ENCODE data around the gene SEC23B. TPM values are rescaled to one million over a fixed set of nuclear protein-coding genes. Genes with fewer than 3 reads are reported as not detected.
A peak's percentile ranks its signal among the peaks of the same experiment; 100 is the strongest.

SEC23B gene
- total and polyA plus RNA-seq, 4 donors: 12.8 to 54.3 (median 34.8) TPM

- Histone ChIP-seq H3K36me3 (ENCODE audit: control insufficient read depth in 4 of 4, insufficient read depth in 3 of 4, low read depth in 1 of 4, low read length in 3 of 4) (peaks cover 14 to 67% (median 46%) of the 10 kb centered on the region in 4 donors), H3K9ac (ENCODE audit: low read depth in 1 of 2, low read length in 2 of 2) (no peak overlapping the region), H3K9me3 (ENCODE audit: control insufficient read depth in 4 of 4, low read length in 3 of 4) (no peaks in the 10 kb centered on the region), H3K27ac (ENCODE audit: low read depth in 1 of 2, low read length in 2 of 2) (no peak overlapping the region), H3K4me3 (ENCODE audit: low read depth in 1 of 3, low read length in 3 of 3) (no peak overlapping the region), H3K27me3 (ENCODE audit: control insufficient read depth in 4 of 4, insufficient read depth in 4 of 4, low read length in 3 of 4) (no peaks in the 10 kb centered on the region), H3K4me1 (ENCODE audit: control insufficient read depth in 4 of 4, insufficient read depth in 4 of 4, low read length in 3 of 4) (peaks cover 0 to 20% (median 14%) of the 10 kb centered on the region in 4 donors)
- 29% methylated on average over 1 of the region's 1 CpG for WGBS
- DNase-seq (ENCODE audit: low spot score): no peak
- TF ChIP-seq HNF4A (conservative IDR thresholded peaks at IDR 0.05) (peak in 1 of 2 donors; percentile 34), JUND (IDR thresholded peaks at IDR 0.05) (no peak)
These were observed 25.8 kb downstream of the SEC23B start for GRCh38 chr20:18533491-18533890.

DNA sequence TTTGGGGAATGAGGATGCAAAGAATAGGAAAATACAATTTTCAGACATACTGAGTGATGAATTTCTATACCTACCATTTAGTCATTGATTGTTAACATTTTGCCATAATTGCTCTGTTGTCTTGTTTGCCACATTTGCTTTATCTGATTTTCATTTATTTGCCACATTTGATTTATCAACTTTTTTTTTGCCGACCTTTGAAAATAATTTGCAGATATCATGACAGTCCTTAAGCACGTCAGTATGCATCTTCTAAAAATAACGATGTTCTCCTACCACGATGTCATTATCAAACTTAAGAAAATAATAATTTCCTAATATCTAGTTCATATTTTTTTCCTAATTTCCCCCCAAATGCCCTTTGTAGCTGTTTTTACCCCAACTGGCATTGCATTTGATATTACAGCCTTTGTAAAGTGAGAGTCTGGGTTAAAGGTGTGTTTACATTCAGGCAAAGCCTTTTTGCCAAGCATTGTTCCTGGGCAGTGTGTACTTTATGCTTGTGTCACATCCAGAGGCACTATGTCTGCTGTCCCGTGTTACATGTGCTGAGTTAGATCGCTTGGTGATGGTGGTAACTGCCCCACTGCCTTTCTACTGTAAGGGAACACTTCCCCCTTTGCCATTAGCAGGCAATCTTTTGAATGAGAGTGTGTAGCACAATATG, 26.4 kb downstream of the SEC23B start:
- Histone ChIP-seq H3K4me1 (ENCODE audit: control insufficient read depth in 4 of 4, insufficient read depth in 4 of 4, low read length in 3 of 4) (peaks cover 0 to 20% (median 14%) of the 10 kb centered on the region in 4 donors), H3K36me3 (ENCODE audit: control insufficient read depth in 4 of 4, insufficient read depth in 3 of 4, low read depth in 1 of 4, low read length in 3 of 4) (peaks cover 14 to 61% (median 42%) of the 10 kb centered on the region in 4 donors)

More for the DNA sequence above, 26.4 kb downstream of the SEC23B start:
- no peak overlapping the region for H3K4me3 ChIP-seq (ENCODE audit: low read depth in 1 of 3, low read length in 3 of 3)
- no peak overlapping the region for H3K27ac ChIP-seq (ENCODE audit: low read depth in 1 of 2, low read length in 2 of 2)
- DNase-seq (ENCODE audit: low spot score): no peak
- no peak overlapping the region for H3K9ac ChIP-seq (ENCODE audit: low read depth in 1 of 2, low read length in 2 of 2)
- WGBS: 44% methylated on average over 6 of the region's 6 CpGs
- no peaks in the 10 kb centered on the region for H3K9me3 ChIP-seq (ENCODE audit: control insufficient read depth in 4 of 4, low read length in 3 of 4)
- peak in 1 of 2 donors; percentile 36 for TF ChIP-seq JUND (IDR thresholded peaks at IDR 0.05)
- no peak for TF ChIP-seq CTCF (IDR thresholded peaks at IDR 0.05; ENCODE audit: low read depth, low read length, missing input control)
- TF ChIP-seq GABPA (IDR thresholded peaks at IDR 0.05 in 1 of 2, conservative IDR thresholded peaks at IDR 0.05 in 1 of 2): peak in 1 of 2 donors; percentile 59
- TF ChIP-seq MAX (IDR thresholded peaks at IDR 0.05): peak; percentile 67
- peak; percentile 98 for TF ChIP-seq FOXA2 (IDR thresholded peaks at IDR 0.05)
- TF ChIP-seq YY1 (IDR thresholded peaks at IDR 0.05): peak; percentile 80
- TF ChIP-seq FOXA1 (IDR thresholded peaks at IDR 0.05): peak; percentile 96
- TF ChIP-seq RXRA (IDR thresholded peaks at IDR 0.05): peak; percentile 90 to 91
- peak in 1 of 2 donors; percentile 43 for TF ChIP-seq RAD21 (IDR thresholded peaks at IDR 0.05)
- TF ChIP-seq SP1 (IDR thresholded peaks at IDR 0.05): peak; percentile 94
- no peak for TF ChIP-seq HNF4G (IDR thresholded peaks at IDR 0.05)
- TF ChIP-seq REST (IDR thresholded peaks at IDR 0.05): peak; percentile 96
- TF ChIP-seq, protein P1, sequence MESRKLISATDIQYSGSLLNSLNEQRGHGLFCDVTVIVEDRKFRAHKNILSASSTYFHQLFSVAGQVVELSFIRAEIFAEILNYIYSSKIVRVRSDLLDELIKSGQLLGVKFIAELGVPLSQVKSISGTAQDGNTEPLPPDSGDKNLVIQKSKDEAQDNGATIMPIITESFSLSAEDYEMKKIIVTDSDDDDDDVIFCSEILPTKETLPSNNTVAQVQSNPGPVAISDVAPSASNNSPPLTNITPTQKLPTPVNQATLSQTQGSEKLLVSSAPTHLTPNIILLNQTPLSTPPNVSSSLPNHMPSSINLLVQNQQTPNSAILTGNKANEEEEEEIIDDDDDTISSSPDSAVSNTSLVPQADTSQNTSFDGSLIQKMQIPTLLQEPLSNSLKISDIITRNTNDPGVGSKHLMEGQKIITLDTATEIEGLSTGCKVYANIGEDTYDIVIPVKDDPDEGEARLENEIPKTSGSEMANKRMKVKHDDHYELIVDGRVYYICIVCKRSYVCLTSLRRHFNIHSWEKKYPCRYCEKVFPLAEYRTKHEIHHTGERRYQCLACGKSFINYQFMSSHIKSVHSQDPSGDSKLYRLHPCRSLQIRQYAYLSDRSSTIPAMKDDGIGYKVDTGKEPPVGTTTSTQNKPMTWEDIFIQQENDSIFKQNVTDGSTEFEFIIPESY (IDR thresholded peaks at IDR 0.05): peak; percentile 20
- no peak for TF ChIP-seq TAF1 (conservative IDR thresholded peaks at IDR 0.05)
- no peak for TF ChIP-seq EGR1 (IDR thresholded peaks at IDR 0.05; ENCODE audit: low read depth in 2 of 2)
- peak; percentile 58 to 73 for TF ChIP-seq HNF4A (conservative IDR thresholded peaks at IDR 0.05)
- peak; percentile 47 for TF ChIP-seq ATF3 (IDR thresholded peaks at IDR 0.05)
- no peak for TF ChIP-seq NR2F2 (IDR thresholded peaks at IDR 0.05)
- H3K27me3 ChIP-seq (ENCODE audit: control insufficient read depth in 4 of 4, insufficient read depth in 4 of 4, low read length in 3 of 4): no peaks in the 10 kb centered on the region
